ENCODE results near the gene TNRC6B.

- TF ChIP-seq GATA2 (IDR thresholded peaks at IDR 0.05; ENCODE audit: low read depth, low read length): no peak
- no peak for TF ChIP-seq GATA3 (IDR thresholded peaks at IDR 0.05; ENCODE audit: low read depth, low read length)
These were observed 85.5 kb downstream of the TNRC6B start for GRCh38 chr22:40263191-40263590.
